Testis (tissue), 3 donors: ENCODE results near the gene SLCO4A1. TPM values are rescaled to one million over a fixed set of nuclear protein-coding genes. Genes with fewer than 3 reads are reported as not detected.

Experiments
- DNase-seq: peaks from one replicate; pipeline ENCODE4 v3.0.0-alpha.2; 2019
- H3K27ac ChIP-seq, 2 donors: fragments of 200-600 bp; sonication (generic); one replicate each; pipeline ENCODE4 v1.5.1; 2019
- H3K27me3 ChIP-seq: fragments of 200-600 bp; sonication (generic); one replicate; pipeline ENCODE4 v1.5.1; 2019
- H3K36me3 ChIP-seq: fragments of 200-600 bp; sonication (generic); one replicate; pipeline ENCODE4 v1.5.1; 2017; ENCODE audit warnings: low read depth; ENCODE audit errors: missing control alignments
- H3K4me1 ChIP-seq: fragments of 200-600 bp; sonication (generic); one replicate; pipeline ENCODE4 v1.5.1; 2019
- H3K4me3 ChIP-seq, 2 donors: fragments of 200-600 bp; sonication (generic); one replicate each; pipeline ENCODE4 v1.5.1; 2017 to 2019
- H3K9me3 ChIP-seq: fragments of 200-600 bp; sonication (generic); one replicate; pipeline ENCODE4 v1.5.1; 2017
- CTCF ChIP-seq, 3 experiments: fragments of 450-650 bp in 2 of 3; fragments of 200-600 bp in 1 of 3; sonication (generic) in 1 of 3; IDR thresholded peaks; one replicate each; pipeline ENCODE4 v1.5.1; 2016 to 2019; ENCODE audit warnings: antibody characterized with exemption in 3 of 3, mild to moderate bottlenecking in 2 of 3, moderate library complexity in 1 of 3
- POLR2A ChIP-seq: fragments of 450-650 bp; IDR thresholded peaks from one replicate; pipeline ENCODE4 v1.6.1; 2017; ENCODE audit warnings: antibody characterized with exemption, mild to moderate bottlenecking, moderate library complexity
- WGBS, 2 donors: methylation state at CpG; one replicate each; pipeline ENCODE4 v1.1.5; 2018; 5-methylcytosine and 5-hydroxymethylcytosine counted together
- intact Hi-C: fragments of 100-400 bp; cut with DNase I; formaldehyde crosslinking; loops from one replicate; pipeline ENCODE4 v1.15.1; 2023; ENCODE audit warnings: low total_unique reads
- polyA plus RNA-seq: library from polyadenylated mRNA; stranded (reverse); fragments of 350-450 nt; fragmentation: Illumina TruSeq; extraction: RNeasy Lipid Tissue Mini Kit (QIAGEN cat#74804); gene quantifications from one replicate; pipeline ENCODE4 v1.2.3, GENCODE V29; 2014; ENCODE audit warnings: low read depth, low replicate concordance; ENCODE audit not compliant: insufficient read depth
- total RNA-seq, 2 donors: library from RNA; depleted of rRNA; stranded (reverse); fragments of >200 nt; gene quantifications; one replicate each; pipeline ENCODE4 v1.2.3, GENCODE V29; 2016

SLCO4A1 gene
- total and polyA plus RNA-seq, 3 donors from 2014 or later, result 4.2 to 14.2 (median 9.8) TPM

GRCh38 chr20:62706344-62706743 is 64.0 kb downstream of the SLCO4A1 start:
- Histone ChIP-seq H3K4me3 (no peak overlapping the region), H3K27me3 (no peaks in the 10 kb centered on the region), H3K4me1 (no peaks in the 10 kb centered on the region), H3K36me3 (no peaks in the 10 kb centered on the region), H3K27ac (no peak overlapping the region), H3K9me3 (no peaks in the 10 kb centered on the region)
- DNase-seq, result no peak
- intact Hi-C loops, result no loop called here
- 92 to 96% methylated on average over 7 to 12 of the region's 12 CpGs for WGBS, 2 donors
- TF ChIP-seq POLR2A (no peak), CTCF (IDR thresholded peaks at IDR 0.05) (no peak)

GRCh38 chr20:62706857-62707256 is 64.6 kb downstream of the SLCO4A1 start:
- Histone ChIP-seq H3K27me3 (no peaks in the 10 kb centered on the region), H3K4me3 (no peak overlapping the region), H3K9me3 (no peaks in the 10 kb centered on the region), H3K27ac (no peak overlapping the region), H3K4me1 (no peaks in the 10 kb centered on the region), H3K36me3 (no peaks in the 10 kb centered on the region)
- no peak for TF ChIP-seq CTCF (IDR thresholded peaks at IDR 0.05)
- no peak for TF ChIP-seq POLR2A
- DNase-seq, result no peak
- intact Hi-C loops, result no loop called here
- WGBS, 2 donors, result 85 to 88% methylated on average over 12 of the region's 12 CpGs

- H3K27ac ChIP-seq, result no peak overlapping the region
- H3K9me3 ChIP-seq, result no peaks in the 10 kb centered on the region
- TF ChIP-seq CTCF (IDR thresholded peaks at IDR 0.05) (no peak), POLR2A (no peak)
- DNase-seq, result no peak
- H3K27me3 ChIP-seq, result no peaks in the 10 kb centered on the region
- 58 to 73% methylated on average over 4 to 16 of the region's 16 CpGs for WGBS, 2 donors
- no peaks in the 10 kb centered on the region for H3K4me1 ChIP-seq
- intact Hi-C loops, result no loop called here
- H3K36me3 ChIP-seq, result no peaks in the 10 kb centered on the region
- no peak overlapping the region for H3K4me3 ChIP-seq
These were observed 65.1 kb downstream of the SLCO4A1 start for GRCh38 chr20:62707276-62707920.

- TF ChIP-seq POLR2A, result no peak
- peak in 1 of 3 experiments; percentile 16 for TF ChIP-seq CTCF (IDR thresholded peaks at IDR 0.05)
- H3K4me1 ChIP-seq, result no peaks in the 10 kb centered on the region
- H3K4me3 ChIP-seq, result peak overlapping the region in 1 of 2 donors; percentile 18
- DNase-seq, result no peak
- H3K9me3 ChIP-seq, result no peaks in the 10 kb centered on the region
- no peaks in the 10 kb centered on the region for H3K27me3 ChIP-seq
- intact Hi-C loops, result no loop called here
- H3K27ac ChIP-seq, result no peak overlapping the region
- H3K36me3 ChIP-seq, result no peaks in the 10 kb centered on the region
- 4 to 7% methylated on average over 12 to 20 of the region's 20 CpGs for WGBS, 2 donors
These were observed 65.7 kb downstream of the SLCO4A1 start for GRCh38 chr20:62707921-62708521.
